ENCODE results near the gene NOXA1.

NOXA1 gene

DNA sequence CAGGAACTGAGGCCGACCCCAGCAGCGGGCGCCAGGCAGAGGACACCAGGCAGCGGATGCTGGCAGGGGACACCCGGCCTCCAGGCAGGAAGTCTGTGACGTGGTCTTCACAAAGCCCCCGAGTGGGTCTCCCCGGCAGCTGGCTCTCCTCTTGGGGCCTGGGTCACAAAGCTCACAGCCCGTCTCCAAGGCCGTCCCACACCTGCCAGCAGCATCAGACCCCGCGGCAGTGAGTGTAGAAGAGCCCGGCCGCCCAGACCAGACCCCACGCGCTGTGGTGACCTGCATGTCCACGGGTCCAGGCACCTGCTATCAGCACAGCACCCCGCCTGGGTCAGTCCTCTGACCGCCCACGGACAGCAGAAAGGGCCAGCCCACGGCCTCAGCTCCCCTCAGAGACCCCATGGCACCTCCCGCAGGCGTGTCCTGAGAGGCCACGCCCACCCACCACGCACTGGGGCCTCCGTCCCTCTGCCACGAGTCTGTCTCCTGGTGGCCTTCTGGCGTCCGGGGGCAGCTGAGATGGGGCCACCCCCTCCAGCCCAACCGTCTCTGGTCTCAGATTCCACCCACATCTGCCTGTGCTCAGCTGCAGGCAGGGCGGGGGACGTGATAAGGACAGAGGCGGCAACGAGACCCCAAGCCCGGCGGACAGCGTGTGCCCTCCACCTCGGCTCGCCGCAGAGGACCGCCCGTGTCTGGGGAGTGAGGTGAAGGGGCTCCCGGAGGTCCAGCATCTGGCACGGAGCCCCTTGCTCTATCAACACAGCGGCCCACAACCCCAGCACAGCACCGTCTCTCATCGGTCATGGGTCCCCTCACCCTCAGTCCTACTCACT, 34.4 kb upstream of the NOXA1 start:
- DNase-seq: no peak

DNA sequence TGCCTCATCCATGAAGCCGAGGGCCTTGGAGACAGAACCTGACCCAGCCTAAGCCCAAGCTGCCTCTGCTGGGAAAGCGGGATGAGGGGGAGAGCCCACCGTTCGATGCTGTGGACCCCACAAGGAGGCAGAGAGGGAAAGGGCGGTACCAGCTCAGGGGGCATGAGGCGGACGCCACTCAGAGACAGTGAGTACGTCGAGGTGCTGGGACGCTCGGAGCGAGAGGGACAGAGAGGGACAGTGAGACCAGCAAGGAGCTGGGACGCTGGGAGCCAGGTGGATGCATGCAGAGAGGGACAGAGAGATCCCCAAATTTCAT, 33.8 kb upstream of the NOXA1 start:
- DNase-seq: no peak

- DNase-seq: no peak
Observed at GRCh38 chr9:137390553-137391410, 32.4 kb upstream of the NOXA1 start.

- no peak for DNase-seq
Observed at GRCh38 chr9:137391411-137391754, 31.8 kb upstream of the NOXA1 start.

- DNase-seq: no peak
Observed at GRCh38 chr9:137392232-137393007, 30.8 kb upstream of the NOXA1 start.

GRCh38 chr9:137393176-137394150, 29.7 kb upstream of the NOXA1 start:
- no peak for DNase-seq

DNA sequence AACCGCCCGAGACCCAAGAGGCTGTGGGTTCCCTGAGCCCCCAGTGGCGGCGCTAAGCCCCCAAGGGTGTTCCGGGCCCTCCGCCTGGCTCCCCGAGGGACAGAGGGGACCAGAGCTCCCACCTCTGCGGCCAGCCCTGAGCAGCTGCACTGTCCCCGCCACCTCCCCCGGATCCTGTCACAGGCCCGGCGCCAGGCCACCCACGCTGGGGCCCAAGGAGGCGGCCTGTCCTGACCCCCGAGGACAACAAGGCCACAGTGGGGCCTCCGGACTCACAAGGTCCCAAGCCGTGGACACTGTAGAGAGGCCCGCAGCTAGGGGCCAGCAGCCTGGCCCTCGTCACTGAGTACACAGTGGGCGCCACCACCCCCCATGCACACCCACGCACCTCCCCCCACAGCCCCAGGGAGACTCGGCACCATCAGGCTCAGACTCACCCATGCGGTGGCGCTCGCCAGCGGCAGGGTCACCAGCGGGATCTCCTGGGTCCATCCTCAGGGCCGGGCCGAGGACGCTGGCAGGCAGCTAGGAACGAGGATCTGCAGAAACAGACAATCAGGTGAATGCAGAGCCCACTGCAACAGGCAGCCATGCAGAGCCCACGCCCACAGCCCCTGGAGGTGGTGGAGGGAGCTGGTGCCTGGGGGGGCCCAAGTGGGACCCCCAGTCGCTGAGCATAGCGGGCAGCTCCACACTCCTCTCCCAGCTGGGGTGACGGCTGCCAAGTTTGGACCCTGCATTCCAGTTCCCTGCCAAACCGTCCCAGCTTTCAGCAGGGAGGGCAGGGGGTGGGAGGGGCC, 28.1 kb upstream of the NOXA1 start:
- DNase-seq: no peak

DNA sequence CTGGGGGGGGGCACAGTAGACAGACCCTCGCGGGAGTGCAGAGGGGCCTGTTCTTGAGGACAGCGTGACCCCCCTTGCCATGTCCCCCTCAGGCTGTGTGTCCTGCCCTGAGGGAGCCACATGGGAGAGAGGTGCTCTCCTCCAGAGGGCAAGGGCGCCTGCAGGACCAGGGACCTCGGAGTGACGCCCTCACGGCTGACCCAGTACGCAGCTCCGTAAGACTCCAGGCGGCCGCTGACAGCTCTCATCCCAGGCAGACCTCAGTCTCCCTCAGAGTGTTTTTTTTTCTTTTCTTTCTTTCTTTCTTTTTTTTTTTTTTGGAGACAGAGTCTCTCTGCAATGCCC, 27.6 kb upstream of the NOXA1 start:
- no peak for DNase-seq

- no peak for DNase-seq
Observed at GRCh38 chr9:137396227-137396626, 27.0 kb upstream of the NOXA1 start.

DNA sequence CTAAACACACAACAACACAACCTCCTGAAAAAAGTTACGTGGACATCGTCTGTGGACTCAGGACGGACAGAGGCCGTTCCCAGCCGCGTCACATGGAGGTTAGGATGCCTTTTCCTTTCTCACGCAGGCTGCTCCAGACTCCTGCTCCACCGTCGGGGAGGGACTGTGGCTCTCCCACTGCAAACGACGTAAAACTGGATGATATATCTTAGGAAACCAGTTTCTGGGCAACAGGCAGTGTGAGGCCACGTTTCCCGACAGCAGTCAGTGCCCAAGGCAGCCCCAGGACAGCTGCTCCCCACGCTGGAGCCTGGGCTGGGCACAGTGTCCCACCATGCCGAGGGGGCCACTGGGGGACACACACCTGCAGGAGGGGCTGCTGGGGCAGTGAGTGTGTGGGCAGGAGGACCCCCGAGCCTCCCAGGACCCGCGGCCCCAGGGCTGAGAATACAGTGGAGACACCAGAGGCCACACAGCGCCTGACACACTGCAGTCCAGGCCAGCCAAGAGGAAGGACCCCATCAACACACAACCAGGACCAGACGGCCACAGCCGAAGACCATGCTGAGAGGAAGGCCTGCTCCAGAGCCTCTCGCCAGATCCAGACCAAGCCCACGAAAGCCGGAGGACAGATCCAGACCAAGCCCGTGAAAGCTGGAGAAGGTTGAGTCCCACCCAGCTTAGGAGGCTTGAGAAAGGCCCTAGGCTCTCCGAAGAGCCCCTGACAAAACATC, 26.4 kb upstream of the NOXA1 start:
- no peak for DNase-seq

DNA sequence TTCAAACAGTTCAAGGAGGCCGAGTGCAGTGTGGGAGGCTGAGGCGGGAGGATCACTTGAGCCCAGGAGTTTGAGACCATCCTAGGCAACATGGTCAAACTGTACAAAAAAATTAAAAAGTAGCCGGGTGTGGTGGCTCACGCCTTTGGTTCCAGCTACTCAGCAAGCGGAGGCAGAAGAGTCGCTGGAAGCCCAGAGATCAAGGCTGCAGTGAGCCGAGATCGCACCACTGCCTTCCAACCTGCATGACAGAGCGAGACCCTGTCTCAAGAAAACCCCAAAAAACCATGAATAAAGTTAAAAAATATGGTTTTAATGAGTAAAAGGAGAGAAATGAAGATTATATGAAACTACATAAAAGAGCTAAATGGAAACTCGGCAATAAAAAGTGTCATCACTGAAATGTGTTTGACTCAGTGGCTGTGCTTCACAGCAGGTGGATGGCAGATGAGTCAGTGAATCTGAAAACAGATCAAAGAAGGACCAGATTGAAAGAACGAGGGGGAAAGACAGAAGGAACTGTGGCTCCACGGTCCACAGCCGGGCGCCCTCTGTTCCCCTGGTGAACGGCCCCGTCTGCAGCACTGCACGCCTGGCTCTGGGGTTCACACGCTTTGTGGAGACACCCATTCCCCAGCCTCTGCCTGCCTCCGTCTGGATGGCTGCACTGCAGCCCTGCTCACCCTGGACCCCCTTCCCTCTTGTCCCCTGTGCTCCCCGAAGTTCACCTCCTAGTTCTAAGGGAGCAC, 25.3 kb upstream of the NOXA1 start:
- no peak for DNase-seq

DNA sequence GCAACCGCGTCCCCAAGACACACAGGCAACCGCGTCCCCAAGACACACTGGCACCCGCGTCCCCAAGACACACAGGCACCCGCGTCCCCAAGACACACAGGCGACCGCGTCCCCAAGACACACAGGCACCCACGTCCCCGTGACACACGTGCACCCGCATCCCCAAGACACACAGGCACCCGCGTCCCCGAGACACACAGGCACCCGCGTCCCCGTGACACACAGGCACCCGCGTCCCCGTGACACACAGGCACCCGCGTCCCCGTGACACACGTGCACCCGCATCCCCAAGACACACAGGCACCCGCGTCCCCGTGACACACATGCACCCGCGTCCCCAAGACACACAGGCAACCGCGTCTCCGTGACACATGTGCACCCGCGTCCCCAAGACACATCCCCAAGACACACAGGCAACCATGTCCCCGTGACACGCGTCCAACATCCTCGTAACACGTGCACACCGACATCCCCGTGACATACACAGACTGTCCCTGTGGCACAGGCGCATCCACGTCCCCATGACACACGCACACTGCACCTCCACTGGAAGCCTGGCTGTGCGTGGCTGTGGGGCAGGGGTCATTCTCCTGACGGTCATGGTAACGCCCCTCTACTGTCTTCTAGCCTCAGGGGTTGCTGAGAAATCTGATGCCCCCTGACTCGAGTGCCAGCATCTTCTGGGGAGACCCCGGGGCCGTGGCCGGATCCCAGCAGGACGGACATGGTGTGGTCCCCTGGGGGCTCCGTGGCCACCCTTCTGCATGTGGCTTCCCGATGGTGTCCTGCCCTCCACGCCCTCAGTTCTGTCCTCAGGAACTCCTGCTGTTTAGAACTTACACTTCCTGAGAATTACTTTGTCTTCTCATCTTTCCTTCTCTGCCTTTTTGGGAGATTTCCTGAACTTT, 24.4 kb upstream of the NOXA1 start:
- no peak for DNase-seq

DNA sequence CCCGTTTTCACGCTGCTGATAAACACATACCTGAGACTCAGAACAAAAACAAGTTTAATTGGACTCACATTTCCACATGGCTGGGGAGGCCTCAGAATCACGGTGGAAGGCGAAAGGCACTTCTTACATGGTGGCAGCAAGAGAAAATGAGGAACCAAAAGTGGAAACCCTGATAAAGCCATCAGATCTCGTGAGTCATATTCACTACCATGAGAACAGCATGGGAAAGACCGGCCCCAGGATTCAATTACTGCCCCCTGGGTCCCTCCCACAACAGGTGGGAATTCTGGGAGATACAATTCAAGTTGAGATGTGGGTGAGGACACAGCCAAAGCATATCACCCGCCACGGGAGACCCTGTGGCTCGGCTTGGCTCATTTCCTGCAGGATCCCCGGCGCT, 20.4 kb upstream of the NOXA1 start:
- no peak for DNase-seq

GRCh38 chr9:137403269-137403668, 19.9 kb upstream of the NOXA1 start:
- DNase-seq: no peak

DNA sequence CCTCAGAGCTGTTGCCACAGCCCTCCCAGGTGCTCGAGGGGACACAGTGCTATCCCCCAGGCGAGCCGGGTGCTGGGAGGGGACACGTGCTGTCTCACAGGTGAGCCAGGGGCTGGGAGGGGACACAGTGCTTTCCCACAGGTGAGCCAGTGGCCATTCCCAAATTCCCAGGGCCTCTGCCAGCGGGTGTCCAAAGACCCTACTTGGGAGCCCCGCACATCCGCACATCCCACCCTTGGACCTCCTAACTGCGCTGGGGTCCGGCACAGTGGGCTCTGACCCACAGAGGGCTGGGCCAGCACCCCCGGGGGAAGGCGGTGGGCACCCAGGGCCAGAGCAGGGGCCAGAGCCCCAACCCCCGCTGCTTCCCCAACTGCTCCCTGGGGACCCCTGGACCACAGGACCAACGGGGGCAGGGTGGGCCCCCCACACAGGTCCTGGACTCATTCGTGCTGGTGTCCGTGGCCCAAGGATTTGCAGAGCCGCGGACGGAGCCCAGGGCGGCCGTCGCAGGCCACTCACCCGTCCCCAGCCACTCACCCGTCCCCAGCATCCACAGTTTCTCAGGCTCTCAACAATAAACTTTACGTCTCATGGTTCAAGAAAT, 18.1 kb upstream of the NOXA1 start:
- DNase-seq: no peak

- no peak for DNase-seq
Observed at GRCh38 chr9:137405677-137406081, 17.5 kb upstream of the NOXA1 start.

- no peak for DNase-seq
Observed at GRCh38 chr9:137406085-137406760, 17.0 kb upstream of the NOXA1 start.

Data from DMS79 treated with DMSO at 0.1 percent for 48 hours (cell line).